ENCODE measurements around the gene KRT1.
"Not testable (repeated sequence)": the region's sequence is repeated elsewhere in the genome, so short reads cannot be mapped to it uniquely, and the experiment has no call there.

KRT1 gene

GRCh38 chr12:52682938-52683574 is 2.8 kb upstream of the KRT1 start:
- DNase-seq (ENCODE audit: low spot score) = no peak
- no peak for FAIRE-seq

GRCh38 chr12:52682381-52682660 is 2.1 kb upstream of the KRT1 start:
- DNase-seq (ENCODE audit: low spot score) (no peak), FAIRE-seq (no peak)

GRCh38 chr12:52681526-52682380 is 1.5 kb upstream of the KRT1 start:
- no peak for DNase-seq (ENCODE audit: low spot score)
- FAIRE-seq = no peak

GRCh38 chr12:52679875-52680274 is 332 bp downstream of the KRT1 start:
- no peak for DNase-seq (ENCODE audit: low spot score)
- no peak for FAIRE-seq

GRCh38 chr12:52677671-52678070 is 2.5 kb downstream of the KRT1 start:
- DNase-seq (ENCODE audit: low spot score) (no peak), FAIRE-seq (no peak)

GRCh38 chr12:52677126-52677525 is 3.1 kb downstream of the KRT1 start:
- no peak for FAIRE-seq
- DNase-seq (ENCODE audit: low spot score) = no peak

GRCh38 chr12:52676163-52676562 is 4.0 kb downstream of the KRT1 start:
- FAIRE-seq (no peak), DNase-seq (ENCODE audit: low spot score) (no peak)

GRCh38 chr12:52675301-52675701 is 4.9 kb downstream of the KRT1 start:
- DNase-seq (ENCODE audit: low spot score) (no peak), FAIRE-seq (no peak)

- FAIRE-seq (no peak), DNase-seq (ENCODE audit: low spot score) (no peak)
Measured at GRCh38 chr12:52674433-52674775, 5.8 kb downstream of the KRT1 start.

GRCh38 chr12:52673713-52674432 is 6.3 kb downstream of the KRT1 start:
- no peak for FAIRE-seq
- DNase-seq (ENCODE audit: low spot score) = no peak

GRCh38 chr12:52673217-52673616 is 7.0 kb downstream of the KRT1 start:
- FAIRE-seq = no peak

GRCh38 chr12:52672321-52672933 is 7.8 kb downstream of the KRT1 start:
- peak; percentile 34 for DNase-seq (ENCODE audit: low spot score)
- FAIRE-seq = no peak

More at GRCh38 chr12:52673217-52673616, 7.0 kb downstream of the KRT1 start:
- DNase-seq (ENCODE audit: low spot score) = no peak

- no peak for DNase-seq (ENCODE audit: low spot score)
- FAIRE-seq = no peak
Measured at GRCh38 chr12:52670961-52671360, 9.2 kb downstream of the KRT1 start.

- no peak for DNase-seq (ENCODE audit: low spot score)
- FAIRE-seq = no peak
Measured at GRCh38 chr12:52670506-52670905, 9.7 kb downstream of the KRT1 start.

GRCh38 chr12:52669941-52670340 is 10.3 kb downstream of the KRT1 start:
- DNase-seq (ENCODE audit: low spot score); FAIRE-seq: not testable (repeated sequence)

- FAIRE-seq = no peak
- DNase-seq (ENCODE audit: low spot score) = no peak
Measured at GRCh38 chr12:52669426-52669825, 10.8 kb downstream of the KRT1 start.

- no peak for DNase-seq (ENCODE audit: low spot score)
- no peak for FAIRE-seq
Measured at GRCh38 chr12:52667931-52668330, 12.3 kb downstream of the KRT1 start.

GRCh38 chr12:52667509-52667908 is 12.7 kb downstream of the KRT1 start:
- no peak for FAIRE-seq

GRCh38 chr12:52666471-52666870 is 13.7 kb downstream of the KRT1 start:
- FAIRE-seq (no peak), DNase-seq (ENCODE audit: low spot score) (no peak)

More at GRCh38 chr12:52667509-52667908, 12.7 kb downstream of the KRT1 start:
- no peak for DNase-seq (ENCODE audit: low spot score)

GRCh38 chr12:52663420-52663819 is 16.8 kb downstream of the KRT1 start:
- FAIRE-seq (no peak), DNase-seq (ENCODE audit: low spot score) (no peak)

- DNase-seq (ENCODE audit: low spot score) (no peak), FAIRE-seq (no peak)
Measured at GRCh38 chr12:52662918-52663229, 17.3 kb downstream of the KRT1 start.

Data from RCC 7860 (cell line).